Mucosa of gallbladder (tissue), 1 donor: ENCODE results near the gene C12orf57. TPM values are rescaled to one million over a fixed set of nuclear protein-coding genes. Genes with fewer than 3 reads are reported as not detected.

Experiments used
- DNase-seq: peaks from one replicate; pipeline ENCODE4 v3.0.0-alpha.2; 2020; ENCODE audit warnings: low spot score
- total RNA-seq: library from RNA; stranded (reverse); gene quantifications from one replicate; pipeline ENCODE4 v1.2.1, GENCODE V29; 2021
- donor health status: DM: no; HTN: no; CAD: no.

The C12orf57 gene
- total RNA-seq, 1 donor from 2014 or later, result 265 TPM

DNA sequence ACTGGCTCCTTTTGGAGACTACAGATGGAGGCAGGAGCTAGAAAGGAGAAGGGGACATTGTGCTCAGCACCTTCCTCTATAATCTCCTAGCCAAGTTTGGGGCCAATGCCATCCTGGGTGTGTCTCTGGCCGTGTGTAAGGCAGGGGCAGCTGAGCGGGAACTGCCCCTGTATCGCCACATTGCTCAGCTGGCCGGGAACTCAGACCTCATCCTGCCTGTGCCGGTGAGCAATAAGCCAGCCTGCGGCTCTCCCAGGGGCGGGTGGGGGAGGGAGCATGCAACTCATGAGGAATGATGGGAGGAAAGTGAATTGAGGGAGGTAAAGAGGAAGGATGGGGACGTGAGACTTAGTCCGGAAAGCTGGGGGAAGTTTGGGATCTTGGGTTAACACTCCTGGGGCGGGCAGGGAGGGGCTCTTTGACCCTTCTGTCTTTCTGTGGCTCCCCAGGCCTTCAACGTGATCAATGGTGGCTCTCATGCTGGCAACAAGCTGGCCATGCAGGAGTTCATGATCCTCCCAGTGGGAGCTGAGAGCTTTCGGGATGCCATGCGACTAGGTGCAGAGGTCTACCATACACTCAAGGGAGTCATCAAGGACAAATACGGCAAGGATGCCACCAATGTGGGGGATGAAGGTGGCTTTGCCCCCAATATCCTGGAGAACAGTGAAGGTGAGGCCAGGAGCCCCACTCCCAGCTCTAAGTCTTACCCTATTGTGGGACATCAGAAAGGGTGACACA lies 26.2 kb upstream of the C12orf57 start:
- DNase-seq, result no peak

GRCh38 chr12:6919588-6919987 lies 24.2 kb upstream of the C12orf57 start:
- DNase-seq, result no peak

- DNase-seq, result no peak
Observed at GRCh38 chr12:6921539-6921938, 22.3 kb upstream of the C12orf57 start.

- no peak for DNase-seq
Observed at GRCh38 chr12:6921996-6922946, 21.6 kb upstream of the C12orf57 start.

DNA sequence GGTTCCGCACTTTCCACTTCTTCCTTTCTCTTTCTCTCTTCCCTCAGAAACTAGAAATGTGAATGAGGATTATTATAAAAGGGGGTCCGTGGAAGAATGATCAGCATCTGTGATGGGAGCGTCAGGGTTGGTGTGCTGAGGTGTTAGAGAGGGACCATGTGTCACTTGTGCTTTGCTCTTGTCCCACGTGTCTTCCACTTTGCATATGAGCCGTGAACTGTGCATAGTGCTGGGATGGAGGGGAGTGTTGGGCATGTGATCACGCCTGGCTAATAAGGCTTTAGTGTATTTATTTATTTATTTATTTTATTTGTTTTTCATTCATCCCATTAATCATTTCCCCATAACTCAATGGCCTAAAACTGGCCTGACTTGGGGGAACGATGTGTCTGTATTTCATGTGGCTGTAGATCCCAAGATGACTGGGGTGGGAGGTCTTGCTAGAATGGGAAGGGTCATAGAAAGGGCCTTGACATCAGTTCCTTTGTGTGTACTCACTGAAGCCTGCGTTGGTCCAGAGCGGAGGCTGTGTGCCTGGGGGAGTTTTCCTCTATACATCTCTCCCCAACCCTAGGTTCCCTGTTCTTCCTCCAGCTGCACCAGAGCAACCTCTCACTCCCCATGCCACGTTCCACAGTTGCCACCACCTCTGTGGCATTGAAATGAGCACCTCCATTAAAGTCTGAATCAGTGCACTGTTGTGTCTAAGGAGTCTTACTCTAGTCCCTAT lies 20.7 kb upstream of the C12orf57 start:
- no peak for DNase-seq

DNA sequence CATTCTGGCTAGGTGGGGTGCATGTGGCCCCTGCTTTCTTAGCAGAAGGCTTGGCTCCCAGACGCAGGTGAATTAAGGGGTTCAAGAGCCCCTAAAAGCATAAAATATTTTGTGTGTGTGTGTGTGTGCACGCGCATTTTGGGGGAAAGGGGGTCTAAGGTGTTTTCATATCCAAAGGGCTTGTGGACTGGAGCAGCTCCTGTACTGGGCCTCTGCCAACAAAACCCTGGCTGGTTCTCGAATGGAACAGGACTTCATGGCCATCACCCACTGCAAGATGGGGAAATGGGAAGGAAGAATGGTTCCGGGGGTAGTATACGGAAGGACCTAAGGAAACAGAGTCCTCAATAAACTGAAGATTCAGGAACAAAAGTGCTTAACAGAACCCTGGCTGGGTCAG lies 20.0 kb upstream of the C12orf57 start:
- no peak for DNase-seq

DNA sequence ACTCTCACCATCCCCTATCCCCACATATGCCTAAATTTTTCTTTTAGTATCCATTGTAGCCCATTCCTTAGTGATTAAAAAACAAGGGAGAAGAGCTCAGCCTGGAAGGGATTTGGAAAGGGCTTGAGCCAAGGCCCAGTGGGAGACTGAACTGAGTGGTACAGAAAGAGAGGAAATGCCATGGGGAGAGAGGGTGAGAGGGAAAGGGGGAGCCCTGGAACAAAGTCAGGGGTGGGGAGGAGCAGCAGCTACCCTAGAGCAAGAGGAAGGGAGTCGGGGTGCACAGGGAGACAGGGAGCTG lies 18.6 kb upstream of the C12orf57 start:
- no peak for DNase-seq

- DNase-seq, result peak; percentile 78
Observed at GRCh38 chr12:6925540-6926279, 18.1 kb upstream of the C12orf57 start.

GRCh38 chr12:6927379-6928021 lies 16.3 kb upstream of the C12orf57 start, which contains the start of gene ATN1:
Gene ATN1, plus strand, starts transcription at chr12:6927959. Its CDS starts 6,043 bp downstream, at chr12:6934002.
- DNase-seq, result peak; percentile 76

DNA sequence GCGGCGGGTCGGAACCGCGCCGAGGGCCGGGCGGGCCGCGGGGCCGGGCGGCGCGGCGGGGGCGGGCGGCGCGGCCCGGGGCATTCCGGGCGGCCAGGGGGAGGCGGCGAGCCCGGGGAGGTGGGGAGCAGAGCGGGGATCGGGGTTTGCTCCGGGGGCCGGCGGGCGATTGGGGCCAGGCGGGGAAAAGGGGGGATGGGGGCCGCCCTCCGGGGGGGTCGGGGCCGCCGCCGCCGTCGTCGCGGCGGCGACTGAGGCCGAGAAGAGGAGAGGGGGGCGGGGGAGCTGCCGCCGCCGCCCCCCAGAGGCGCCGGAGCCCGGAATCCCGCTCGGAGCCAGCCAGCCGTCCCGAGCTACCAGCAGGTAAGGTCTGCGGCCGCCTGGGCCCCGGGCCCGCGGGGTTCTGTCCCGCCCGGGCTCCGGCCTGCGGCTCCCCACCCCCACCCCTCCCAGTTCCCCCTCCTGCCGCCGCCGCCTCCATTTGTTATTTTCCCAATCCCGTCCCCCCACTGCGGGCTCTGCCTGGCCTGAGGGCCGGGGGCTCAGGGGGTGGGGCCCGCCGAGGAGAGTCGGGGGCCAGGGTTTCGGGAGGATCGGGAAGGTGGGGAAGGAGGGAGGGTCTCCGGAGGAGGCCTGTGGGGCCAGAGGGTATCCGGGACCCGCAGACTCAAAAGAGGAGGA lies 15.7 kb upstream of the C12orf57 start:
- no peak for DNase-seq

DNA sequence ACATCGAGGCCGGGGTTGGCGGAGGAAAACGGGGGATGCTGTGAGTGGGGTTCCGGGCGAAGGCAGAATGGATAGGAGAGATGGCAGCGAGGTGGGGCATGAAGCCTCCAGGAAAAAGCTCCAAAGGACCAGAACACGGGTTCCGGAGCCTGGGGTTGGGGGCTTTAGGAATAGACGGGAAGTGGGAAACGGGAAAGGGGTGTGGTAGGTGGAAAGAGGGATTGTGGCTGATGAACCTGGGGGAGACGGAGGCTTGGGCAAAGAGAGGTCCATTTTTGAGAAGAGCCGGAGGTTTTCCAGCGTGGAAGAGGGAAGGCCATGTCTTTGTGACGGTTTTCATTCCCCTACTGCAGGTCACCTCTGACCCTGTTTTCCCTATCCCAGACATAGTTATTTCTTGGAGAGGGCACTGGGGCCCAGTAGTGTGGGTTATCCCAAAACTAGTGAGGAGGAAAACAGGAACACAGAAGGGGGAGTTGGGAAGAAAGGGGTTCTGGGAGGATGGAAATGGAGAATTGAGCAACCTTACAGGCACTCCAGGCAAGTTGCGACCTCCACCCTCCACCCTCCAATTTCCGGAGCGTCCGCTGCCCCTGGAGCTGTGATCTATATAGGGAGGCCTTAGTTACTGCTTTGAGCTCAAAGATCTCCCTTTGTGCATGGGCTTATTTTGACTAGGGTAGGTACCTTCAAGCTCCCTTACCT lies 15.0 kb upstream of the C12orf57 start:
- DNase-seq, result no peak

DNA sequence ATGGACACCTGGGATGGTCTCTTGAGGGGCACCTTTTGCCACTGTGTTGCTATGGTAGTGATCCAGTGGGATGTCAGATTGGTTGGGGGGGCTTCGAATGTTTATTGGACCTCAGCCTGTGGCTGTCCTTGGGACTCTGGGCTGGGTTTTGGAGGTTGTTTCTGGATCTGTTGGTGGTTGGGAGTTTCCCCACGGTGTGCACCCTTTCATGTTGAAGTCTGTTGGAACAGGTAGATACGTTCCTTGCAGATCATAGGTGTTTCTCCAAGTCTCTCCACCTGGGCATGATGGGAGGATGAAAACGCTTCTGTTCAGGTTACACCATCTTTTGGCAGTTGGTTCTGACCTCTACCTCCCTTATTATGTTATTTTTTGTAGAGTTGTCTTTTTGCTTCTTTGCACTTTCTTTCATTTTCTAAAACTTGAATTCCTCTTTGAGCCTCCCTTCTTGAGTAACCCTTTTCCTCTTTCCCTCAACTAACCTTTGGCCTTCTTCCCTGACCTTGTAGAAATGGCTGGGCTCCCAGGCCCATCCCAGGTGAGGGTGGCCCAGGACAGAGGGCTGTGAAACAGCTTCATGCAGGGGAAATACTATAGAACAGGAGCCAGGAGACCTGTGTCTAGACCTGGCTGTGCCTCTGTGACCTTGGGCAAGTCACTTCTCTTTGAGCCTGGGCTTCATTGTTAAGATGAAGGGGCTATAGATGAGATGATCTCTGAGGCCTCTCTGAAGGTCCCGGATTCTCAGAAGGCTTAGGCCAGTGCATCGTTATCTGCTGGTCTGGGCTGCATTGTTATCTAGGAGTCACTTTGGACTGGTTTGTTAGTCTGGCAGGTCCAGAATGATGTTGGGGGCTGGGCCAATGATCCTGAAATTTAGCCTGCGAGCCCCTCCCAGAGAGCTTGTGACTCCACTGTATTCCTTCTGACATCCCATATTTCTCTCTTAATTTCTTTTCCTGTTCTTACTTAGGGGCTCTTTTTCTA lies 14.1 kb upstream of the C12orf57 start:
- DNase-seq, result no peak

DNA sequence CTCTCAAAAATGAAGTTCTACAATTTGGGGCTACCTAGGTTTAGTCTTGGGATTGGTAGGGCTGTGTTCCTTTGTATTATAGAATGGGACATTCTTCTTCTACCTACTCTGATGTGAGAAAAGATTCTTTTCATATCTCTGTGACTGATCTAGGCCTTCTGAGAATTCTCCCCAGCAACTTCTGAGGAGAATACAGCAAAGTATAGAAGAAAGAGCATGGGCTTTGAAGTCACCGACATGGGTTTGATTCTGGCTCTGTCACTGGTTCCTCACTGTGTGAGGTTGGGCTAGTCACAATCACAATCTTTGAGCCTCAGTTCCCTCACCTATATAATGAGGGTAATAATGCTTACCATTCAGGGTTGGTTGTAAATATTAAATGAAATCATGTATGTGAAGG lies 11.1 kb upstream of the C12orf57 start:
- DNase-seq, result no peak

DNA sequence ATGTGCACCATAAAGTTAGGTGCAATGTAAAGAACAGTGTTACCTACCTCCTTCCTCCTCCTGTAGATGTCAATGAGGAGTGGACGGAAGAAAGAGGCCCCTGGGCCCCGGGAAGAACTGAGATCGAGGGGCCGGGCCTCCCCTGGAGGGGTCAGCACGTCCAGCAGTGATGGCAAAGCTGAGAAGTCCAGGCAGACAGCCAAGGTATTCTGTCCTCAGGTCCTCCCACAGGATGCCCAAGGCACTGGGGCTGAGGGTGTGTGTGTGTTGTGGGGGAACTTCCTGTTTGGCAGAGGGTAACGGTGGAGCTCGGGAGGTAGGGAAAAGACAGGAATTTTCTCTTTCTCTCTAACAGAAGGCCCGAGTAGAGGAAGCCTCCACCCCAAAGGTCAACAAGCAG lies 9.7 kb upstream of the C12orf57 start:
- DNase-seq, result no peak

GRCh38 chr12:6935371-6936193 lies 8.2 kb upstream of the C12orf57 start:
- DNase-seq, result no peak

DNA sequence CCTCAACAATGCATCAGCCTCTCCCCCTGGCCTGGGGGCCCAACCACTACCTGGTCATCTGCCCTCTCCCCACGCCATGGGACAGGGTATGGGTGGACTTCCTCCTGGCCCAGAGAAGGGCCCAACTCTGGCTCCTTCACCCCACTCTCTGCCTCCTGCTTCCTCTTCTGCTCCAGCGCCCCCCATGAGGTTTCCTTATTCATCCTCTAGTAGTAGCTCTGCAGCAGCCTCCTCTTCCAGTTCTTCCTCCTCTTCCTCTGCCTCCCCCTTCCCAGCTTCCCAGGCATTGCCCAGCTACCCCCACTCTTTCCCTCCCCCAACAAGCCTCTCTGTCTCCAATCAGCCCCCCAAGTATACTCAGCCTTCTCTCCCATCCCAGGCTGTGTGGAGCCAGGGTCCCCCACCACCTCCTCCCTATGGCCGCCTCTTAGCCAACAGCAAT lies 7.6 kb upstream of the C12orf57 start:
- DNase-seq, result no peak

GRCh38 chr12:6936636-6937480 lies 7.0 kb upstream of the C12orf57 start:
- DNase-seq, result no peak
